ENCODE measurements around the gene ALG9.

DNA sequence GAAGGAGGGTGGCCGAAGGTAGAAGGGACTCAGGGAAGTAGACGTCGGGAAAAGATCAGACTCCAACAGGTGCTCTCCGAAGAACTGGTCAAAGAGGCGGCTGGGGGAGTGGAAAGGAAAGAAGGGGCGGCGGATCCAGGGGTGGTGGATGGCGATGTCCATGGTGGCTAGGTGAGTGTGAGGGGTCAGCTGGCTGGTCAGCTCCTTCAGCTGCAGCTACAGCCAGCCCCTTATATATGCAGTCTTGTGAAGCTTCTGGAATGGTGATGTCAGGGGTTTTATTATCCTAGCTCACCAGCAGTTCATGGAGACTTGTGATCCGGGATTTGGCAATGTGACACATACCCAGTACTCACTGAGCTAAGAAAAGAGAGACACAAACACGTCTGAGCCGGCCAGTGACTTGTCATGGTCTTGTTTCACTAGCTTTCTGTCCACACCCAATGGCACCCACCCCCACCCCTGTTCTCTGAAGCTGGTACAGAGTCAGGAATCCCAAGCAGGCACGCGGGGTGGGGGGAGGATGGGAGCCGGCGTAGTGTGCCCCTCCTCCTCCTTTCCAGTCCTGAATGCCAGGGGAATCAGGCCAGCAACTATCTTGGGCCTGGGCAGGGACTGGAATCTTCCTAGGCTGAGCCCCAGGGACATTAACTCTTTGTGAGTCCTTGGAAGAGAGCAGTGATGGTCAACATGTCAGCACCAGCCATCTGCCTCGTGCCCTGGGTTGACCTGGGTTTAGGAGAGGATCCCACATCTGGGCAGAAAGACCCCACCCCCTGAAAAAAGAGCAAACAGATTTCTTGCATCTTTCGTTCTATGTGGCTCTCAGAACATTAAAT, 40.4 kb upstream of the ALG9 start, which contains the start of gene CRYAB:
- TF ChIP-seq, protein P1, sequence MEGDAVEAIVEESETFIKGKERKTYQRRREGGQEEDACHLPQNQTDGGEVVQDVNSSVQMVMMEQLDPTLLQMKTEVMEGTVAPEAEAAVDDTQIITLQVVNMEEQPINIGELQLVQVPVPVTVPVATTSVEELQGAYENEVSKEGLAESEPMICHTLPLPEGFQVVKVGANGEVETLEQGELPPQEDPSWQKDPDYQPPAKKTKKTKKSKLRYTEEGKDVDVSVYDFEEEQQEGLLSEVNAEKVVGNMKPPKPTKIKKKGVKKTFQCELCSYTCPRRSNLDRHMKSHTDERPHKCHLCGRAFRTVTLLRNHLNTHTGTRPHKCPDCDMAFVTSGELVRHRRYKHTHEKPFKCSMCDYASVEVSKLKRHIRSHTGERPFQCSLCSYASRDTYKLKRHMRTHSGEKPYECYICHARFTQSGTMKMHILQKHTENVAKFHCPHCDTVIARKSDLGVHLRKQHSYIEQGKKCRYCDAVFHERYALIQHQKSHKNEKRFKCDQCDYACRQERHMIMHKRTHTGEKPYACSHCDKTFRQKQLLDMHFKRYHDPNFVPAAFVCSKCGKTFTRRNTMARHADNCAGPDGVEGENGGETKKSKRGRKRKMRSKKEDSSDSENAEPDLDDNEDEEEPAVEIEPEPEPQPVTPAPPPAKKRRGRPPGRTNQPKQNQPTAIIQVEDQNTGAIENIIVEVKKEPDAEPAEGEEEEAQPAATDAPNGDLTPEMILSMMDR (IDR thresholded peaks at IDR 0.05) = no peak
- peak; percentile 59 for TF ChIP-seq POLR2A (IDR thresholded peaks at IDR 0.05)
- TF ChIP-seq EP300 (IDR thresholded peaks at IDR 0.05) = peak; percentile 26

Measured in ovary (tissue), 3 donors.